ENCODE measurements around the gene NTSR1. TPM values are rescaled to one million over a fixed set of nuclear protein-coding genes. Genes with fewer than 3 reads are reported as not detected.

NTSR1 gene
- polyA plus RNA-seq, 1 donor from 2014 or later = 0.05 TPM

DNA sequence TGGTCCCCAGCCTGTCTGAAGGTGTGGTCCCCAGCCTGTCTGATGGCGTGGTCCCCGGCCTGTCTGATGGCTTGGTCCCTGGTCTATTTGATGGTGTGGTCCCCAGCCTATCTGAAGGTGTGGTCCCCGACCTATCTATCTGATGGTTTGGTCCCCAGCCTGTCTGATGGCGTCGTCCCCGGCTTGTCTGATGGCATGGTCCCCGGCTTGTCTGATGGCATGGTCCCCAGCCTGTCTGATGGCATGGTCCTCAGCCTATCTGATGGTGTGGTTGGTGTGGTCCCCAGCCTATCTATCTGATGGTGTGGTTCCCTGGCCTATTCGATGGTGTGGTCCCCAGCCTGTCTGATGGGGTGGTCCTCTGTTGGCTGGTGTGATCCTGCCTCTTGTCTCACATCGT, 69.4 kb downstream of the NTSR1 start:
- TF ChIP-seq SMC3 (conservative IDR thresholded peaks at IDR 0.05; ENCODE audit: poor library complexity) (no peak), EZH2 (IDR thresholded peaks at IDR 0.05; ENCODE audit: borderline replicate concordance, insufficient read depth, low read length, poor library complexity, severe bottlenecking) (no peak), POLR2AphosphoS5 (IDR thresholded peaks at IDR 0.05) (no peak), TAF1 (IDR thresholded peaks at IDR 0.05; ENCODE audit: low read depth) (no peak), EP300 (conservative IDR thresholded peaks at IDR 0.05; ENCODE audit: poor library complexity, severe bottlenecking) (no peak), RAD21 (conservative IDR thresholded peaks at IDR 0.05) (no peak), MXI1 (conservative IDR thresholded peaks at IDR 0.05; ENCODE audit: poor library complexity, severe bottlenecking) (no peak)
- TF ChIP-seq, protein P1, sequence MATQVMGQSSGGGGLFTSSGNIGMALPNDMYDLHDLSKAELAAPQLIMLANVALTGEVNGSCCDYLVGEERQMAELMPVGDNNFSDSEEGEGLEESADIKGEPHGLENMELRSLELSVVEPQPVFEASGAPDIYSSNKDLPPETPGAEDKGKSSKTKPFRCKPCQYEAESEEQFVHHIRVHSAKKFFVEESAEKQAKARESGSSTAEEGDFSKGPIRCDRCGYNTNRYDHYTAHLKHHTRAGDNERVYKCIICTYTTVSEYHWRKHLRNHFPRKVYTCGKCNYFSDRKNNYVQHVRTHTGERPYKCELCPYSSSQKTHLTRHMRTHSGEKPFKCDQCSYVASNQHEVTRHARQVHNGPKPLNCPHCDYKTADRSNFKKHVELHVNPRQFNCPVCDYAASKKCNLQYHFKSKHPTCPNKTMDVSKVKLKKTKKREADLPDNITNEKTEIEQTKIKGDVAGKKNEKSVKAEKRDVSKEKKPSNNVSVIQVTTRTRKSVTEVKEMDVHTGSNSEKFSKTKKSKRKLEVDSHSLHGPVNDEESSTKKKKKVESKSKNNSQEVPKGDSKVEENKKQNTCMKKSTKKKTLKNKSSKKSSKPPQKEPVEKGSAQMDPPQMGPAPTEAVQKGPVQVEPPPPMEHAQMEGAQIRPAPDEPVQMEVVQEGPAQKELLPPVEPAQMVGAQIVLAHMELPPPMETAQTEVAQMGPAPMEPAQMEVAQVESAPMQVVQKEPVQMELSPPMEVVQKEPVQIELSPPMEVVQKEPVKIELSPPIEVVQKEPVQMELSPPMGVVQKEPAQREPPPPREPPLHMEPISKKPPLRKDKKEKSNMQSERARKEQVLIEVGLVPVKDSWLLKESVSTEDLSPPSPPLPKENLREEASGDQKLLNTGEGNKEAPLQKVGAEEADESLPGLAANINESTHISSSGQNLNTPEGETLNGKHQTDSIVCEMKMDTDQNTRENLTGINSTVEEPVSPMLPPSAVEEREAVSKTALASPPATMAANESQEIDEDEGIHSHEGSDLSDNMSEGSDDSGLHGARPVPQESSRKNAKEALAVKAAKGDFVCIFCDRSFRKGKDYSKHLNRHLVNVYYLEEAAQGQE (IDR thresholded peaks at IDR 0.05; ENCODE audit: borderline replicate concordance) = no peak
- TF ChIP-seq, protein P2, sequence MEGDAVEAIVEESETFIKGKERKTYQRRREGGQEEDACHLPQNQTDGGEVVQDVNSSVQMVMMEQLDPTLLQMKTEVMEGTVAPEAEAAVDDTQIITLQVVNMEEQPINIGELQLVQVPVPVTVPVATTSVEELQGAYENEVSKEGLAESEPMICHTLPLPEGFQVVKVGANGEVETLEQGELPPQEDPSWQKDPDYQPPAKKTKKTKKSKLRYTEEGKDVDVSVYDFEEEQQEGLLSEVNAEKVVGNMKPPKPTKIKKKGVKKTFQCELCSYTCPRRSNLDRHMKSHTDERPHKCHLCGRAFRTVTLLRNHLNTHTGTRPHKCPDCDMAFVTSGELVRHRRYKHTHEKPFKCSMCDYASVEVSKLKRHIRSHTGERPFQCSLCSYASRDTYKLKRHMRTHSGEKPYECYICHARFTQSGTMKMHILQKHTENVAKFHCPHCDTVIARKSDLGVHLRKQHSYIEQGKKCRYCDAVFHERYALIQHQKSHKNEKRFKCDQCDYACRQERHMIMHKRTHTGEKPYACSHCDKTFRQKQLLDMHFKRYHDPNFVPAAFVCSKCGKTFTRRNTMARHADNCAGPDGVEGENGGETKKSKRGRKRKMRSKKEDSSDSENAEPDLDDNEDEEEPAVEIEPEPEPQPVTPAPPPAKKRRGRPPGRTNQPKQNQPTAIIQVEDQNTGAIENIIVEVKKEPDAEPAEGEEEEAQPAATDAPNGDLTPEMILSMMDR (IDR thresholded peaks at IDR 0.05; ENCODE audit: poor library complexity, severe bottlenecking) = no peak
- Histone ChIP-seq H3K9me2 (ENCODE audit: insufficient read depth, low read length) (no peaks in the 10 kb centered on the region), H3K36me3 (ENCODE audit: insufficient read depth, low read length) (no peaks in the 10 kb centered on the region), H3K4me2 (ENCODE audit: low read length) (no peak overlapping the region), H3K9me3 (ENCODE audit: low read length) (no peaks in the 10 kb centered on the region), H3F3A (ENCODE audit: insufficient read depth, low read length, poor library complexity, severe bottlenecking) (no peaks in the 10 kb centered on the region), H3K27ac (ENCODE audit: low read length) (no peak overlapping the region), H2AFZ (ENCODE audit: low read depth, low read length) (no peak overlapping the region), H4K20me1 (ENCODE audit: insufficient read depth) (no peaks in the 10 kb centered on the region), H3K9ac (ENCODE audit: low read length) (no peak overlapping the region), H3K4me3 (ENCODE audit: low read length) (no peak overlapping the region), H3K27me3 (ENCODE audit: insufficient read depth, low read depth, low read length) (no peaks in the 10 kb centered on the region), H3K79me2 (replicated peaks; ENCODE audit: insufficient read depth, low read length) (no peaks in the 10 kb centered on the region)

- Histone ChIP-seq H3K9me2 (ENCODE audit: insufficient read depth, low read length) (no peaks in the 10 kb centered on the region), H3F3A (ENCODE audit: insufficient read depth, low read length, poor library complexity, severe bottlenecking) (no peaks in the 10 kb centered on the region), H2AFZ (ENCODE audit: low read depth, low read length) (no peak overlapping the region), H3K9me3 (ENCODE audit: low read length) (no peaks in the 10 kb centered on the region), H3K4me2 (ENCODE audit: low read length) (no peak overlapping the region), H3K36me3 (ENCODE audit: insufficient read depth, low read length) (no peaks in the 10 kb centered on the region), H3K27ac (ENCODE audit: low read length) (no peak overlapping the region), H3K9ac (ENCODE audit: low read length) (no peak overlapping the region), H3K4me3 (ENCODE audit: low read length) (no peak overlapping the region), H4K20me1 (ENCODE audit: insufficient read depth) (no peaks in the 10 kb centered on the region), H3K79me2 (replicated peaks; ENCODE audit: insufficient read depth, low read length) (no peaks in the 10 kb centered on the region), H3K27me3 (ENCODE audit: insufficient read depth, low read depth, low read length) (no peaks in the 10 kb centered on the region)
- TF ChIP-seq SMC3 (conservative IDR thresholded peaks at IDR 0.05; ENCODE audit: poor library complexity) (no peak), POLR2AphosphoS5 (IDR thresholded peaks at IDR 0.05) (no peak), EZH2 (IDR thresholded peaks at IDR 0.05; ENCODE audit: borderline replicate concordance, insufficient read depth, low read length, poor library complexity, severe bottlenecking) (no peak)
These were observed 70.2 kb downstream of the NTSR1 start for GRCh38 chr20:62778601-62779416.

Data from neural cell (in vitro differentiated cells).